Fibroblast of mammary gland (primary cell): Measurements from ENCODE around the gene MTCP1.

ENCODE experiments used
- DNase-seq: peaks from one replicate; pipeline ENCODE4 v3.0.0-alpha.2; 2010; ENCODE audit warnings: low read depth
- H3K4me3 ChIP-seq: 2 replicates; pipeline ENCODE4 v1.5.1; 2011; ENCODE audit warnings: low read depth, mild to moderate bottlenecking, low read length, moderate library complexity; ENCODE audit not compliant: control insufficient read depth
- CTCF ChIP-seq: conservative IDR thresholded peaks from 2 replicates; pipeline ENCODE4 v1.5.1; 2011; ENCODE audit warnings: low read depth, low read length, inconsistent platforms; ENCODE audit not compliant: control insufficient read depth, insufficient read depth

MTCP1 gene, protein sequence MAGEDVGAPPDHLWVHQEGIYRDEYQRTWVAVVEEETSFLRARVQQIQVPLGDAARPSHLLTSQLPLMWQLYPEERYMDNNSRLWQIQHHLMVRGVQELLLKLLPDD

GRCh38 chrX:155070975-155071693, at the start of gene MTCP1, which contains the start of the genes BRCC3 and CMC4:
TSS of gene MTCP1 (minus strand) at chrX:155071136. CDS start at chrX:155066010, 5,126 bp downstream.
TSS of gene BRCC3 (plus strand) at chrX:155071508. CDS start at chrX:155071528, 20 bp downstream.
TSS of gene CMC4 (minus strand) at chrX:155071136. CDS start at chrX:155064023, 7,113 bp downstream.
- peak within 1 kb of the TSS; percentile 75 for H3K4me3 ChIP-seq
- TF ChIP-seq CTCF = no peak
- peak; percentile 78 for DNase-seq

DNA sequence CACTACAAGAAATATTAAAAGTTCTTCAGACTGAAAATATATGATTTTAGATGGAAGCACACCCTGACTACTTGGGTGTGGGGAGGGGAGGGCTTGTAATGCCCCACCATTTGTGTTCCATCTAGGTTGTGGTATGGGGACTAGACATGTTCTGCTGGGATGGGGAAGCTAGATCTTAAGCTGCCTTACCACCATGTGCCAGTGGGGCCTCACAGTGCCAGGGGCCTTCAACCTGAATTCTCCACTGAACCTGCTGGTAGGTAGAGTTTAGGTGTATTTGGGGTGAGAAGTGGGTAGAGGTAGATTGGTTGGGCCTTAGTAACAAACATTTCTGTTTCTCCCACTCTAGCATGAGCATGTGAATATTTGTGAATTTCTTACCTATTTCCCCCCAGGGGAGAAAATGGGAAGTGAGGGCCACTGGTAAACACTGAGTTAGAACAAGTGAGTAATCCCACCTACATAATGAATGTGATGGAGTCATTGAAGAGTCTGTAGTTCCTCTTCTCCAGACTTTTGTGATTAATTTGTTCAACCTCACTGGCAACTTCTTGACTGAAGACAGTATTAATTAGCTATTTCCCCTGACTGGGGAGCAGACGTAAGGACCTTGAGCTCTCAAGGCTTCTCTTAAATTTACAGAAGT, 44.4 kb upstream of the MTCP1 start:
- H3K4me3 ChIP-seq = no peak overlapping the region
- DNase-seq = no peak
- TF ChIP-seq CTCF = no peak

DNA sequence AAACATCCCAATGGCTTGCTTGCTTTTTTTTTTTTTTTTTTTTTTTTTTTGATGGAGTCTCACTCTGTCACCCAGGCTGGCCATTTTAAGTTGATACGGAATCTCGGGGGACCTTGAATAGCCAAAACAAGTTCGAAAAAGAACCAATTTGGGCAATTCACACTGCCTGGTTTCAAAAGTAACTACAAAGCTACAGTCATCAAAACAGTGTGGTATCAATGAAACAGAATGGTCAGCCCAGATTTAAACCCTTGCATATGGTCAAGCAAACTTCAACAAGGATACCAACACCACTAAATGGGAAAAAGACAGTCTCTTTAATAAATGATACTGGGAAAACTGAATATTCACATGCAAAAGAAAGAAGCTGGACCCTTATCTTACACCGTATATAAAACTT, 42.2 kb upstream of the MTCP1 start:
- no peak overlapping the region for H3K4me3 ChIP-seq
- TF ChIP-seq CTCF = no peak
- no peak for DNase-seq

- no peak for TF ChIP-seq CTCF
- H3K4me3 ChIP-seq = no peak overlapping the region
- no peak for DNase-seq
Observed at GRCh38 chrX:155112171-155112570, 41.2 kb upstream of the MTCP1 start.

DNA sequence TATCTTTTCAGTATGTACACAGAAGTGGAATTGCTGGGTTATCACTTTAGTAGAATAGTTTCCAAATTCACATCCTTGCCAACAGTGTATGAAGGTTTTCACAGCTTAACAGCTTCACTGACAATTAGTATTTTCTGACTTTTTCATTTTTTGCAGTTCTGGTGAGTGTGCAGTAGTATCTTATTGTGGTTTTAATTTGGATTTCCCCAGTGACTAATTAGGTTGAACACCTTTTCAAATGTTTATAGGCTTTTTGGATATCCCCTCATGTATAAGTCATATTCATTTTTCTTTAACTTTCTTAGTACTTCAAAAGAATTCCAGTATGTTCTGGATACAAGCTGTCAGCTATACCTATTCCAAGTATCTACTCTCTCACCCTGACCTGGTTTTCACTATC, 37.5 kb upstream of the MTCP1 start:
- TF ChIP-seq CTCF = no peak
- DNase-seq = no peak
- H3K4me3 ChIP-seq = no peak overlapping the region

GRCh38 chrX:155105919-155106318, 35.0 kb upstream of the MTCP1 start:
- no peak for DNase-seq
- TF ChIP-seq CTCF = no peak
- H3K4me3 ChIP-seq = no peak overlapping the region
